ENCODE data around the gene ZNF200. TPM values are rescaled to one million over a fixed set of nuclear protein-coding genes. Genes with fewer than 3 reads are reported as not detected.

The ZNF200 gene
- polyA plus RNA-seq, 1 experiment: 6.1 TPM

- H3K27ac ChIP-seq (ENCODE audit: low read depth, low read length): no peak overlapping the region
- H3K9me3 ChIP-seq (ENCODE audit: control insufficient read depth, insufficient read depth, low read length): peaks cover 5% of the 10 kb centered on the region; the same call in 1 of the 2 replicates
- POLR2A ChIA-PET: interaction anchor here (1.9 kb wide), 1 partner anchor 14 kb away, joined by 5 read pairs; the partner anchor contains the start of gene ZNF263
- DNase-seq (ENCODE audit: low read depth, low spot score): no peak
- CTCF ChIA-PET: interaction anchor here (0.6 to 2.1 kb wide), 2 partner anchors 8 to 10 kb away, joined by 3 to 24 read pairs; no protein-coding TSS in a partner anchor
- TF ChIP-seq CTCF (IDR thresholded peaks at IDR 0.05; ENCODE audit: low read depth, low read length): no peak
- no peaks in the 10 kb centered on the region for H3K27me3 ChIP-seq (ENCODE audit: control insufficient read depth, insufficient read depth, low read length)
- no peak overlapping the region for H3K4me3 ChIP-seq (ENCODE audit: low read depth, low read length)
Measured at GRCh38 chr16:3268294-3268693, 33.3 kb upstream of the ZNF200 start.

- no peak overlapping the region for H3K27ac ChIP-seq (ENCODE audit: low read depth, low read length)
- ChIA-PET POLR2A (interaction anchor here (1.2 to 1.9 kb wide), 2 partner anchors 16 to 98 kb away, joined by 3 to 5 read pairs; partner anchors contain the start of gene ZNF263), CTCF (interaction anchor here (0.6 to 2.1 kb wide), 9 partner anchors 9 to 264 kb away, joined by 3 to 24 read pairs (median 4); partner anchors contain the start of gene CLUAP1)
- TF ChIP-seq CTCF (IDR thresholded peaks at IDR 0.05; ENCODE audit: low read depth, low read length): peak; percentile 55
- H3K27me3 ChIP-seq (ENCODE audit: control insufficient read depth, insufficient read depth, low read length): no peaks in the 10 kb centered on the region
- DNase-seq (ENCODE audit: low read depth, low spot score): no peak
- no peak overlapping the region for H3K4me3 ChIP-seq (ENCODE audit: low read depth, low read length)
- H3K9me3 ChIP-seq (ENCODE audit: control insufficient read depth, insufficient read depth, low read length): peaks cover 5% of the 10 kb centered on the region; the same call in 1 of the 2 replicates
Measured at GRCh38 chr16:3266873-3267537, 32.0 kb upstream of the ZNF200 start.

- Histone ChIP-seq H3K27ac (ENCODE audit: low read depth, low read length) (peak overlapping the region; percentile 91), H3K4me3 (ENCODE audit: low read depth, low read length) (peak overlapping the region; percentile 84), H3K9me3 (ENCODE audit: control insufficient read depth, insufficient read depth, low read length) (peaks cover 5% of the 10 kb centered on the region; the same call in 1 of the 2 replicates), H3K27me3 (ENCODE audit: control insufficient read depth, insufficient read depth, low read length) (no peaks in the 10 kb centered on the region)
- POLR2A ChIA-PET: interaction anchor here (1.4 kb wide), 1 partner anchor 18 kb away, joined by 22 read pairs; the partner anchor contains the start of gene ZNF263
- peak; percentile 94 for DNase-seq (ENCODE audit: low read depth, low spot score)
- peak; percentile 39 for TF ChIP-seq CTCF (IDR thresholded peaks at IDR 0.05; ENCODE audit: low read depth, low read length)
- CTCF ChIA-PET: interaction anchor here (0.6 kb wide), 2 partner anchors 8 to 38 kb away, joined by 3 read pairs; no protein-coding TSS in a partner anchor
Measured at GRCh38 chr16:3264137-3265036, 29.4 kb upstream of the ZNF200 start.

- H3K27ac ChIP-seq (ENCODE audit: low read depth, low read length): no peak overlapping the region
Measured at GRCh38 chr16:3262517-3262916, 27.6 kb upstream of the ZNF200 start.

More at GRCh38 chr16:3262517-3262916, 27.6 kb upstream of the ZNF200 start:
- no peak for DNase-seq (ENCODE audit: low read depth, low spot score)
- no peak for TF ChIP-seq CTCF (IDR thresholded peaks at IDR 0.05; ENCODE audit: low read depth, low read length)
- POLR2A ChIA-PET: interaction anchor here (0.7 kb wide), 1 partner anchor 20 kb away, joined by 4 read pairs; no protein-coding TSS in a partner anchor
- peaks cover 5% of the 10 kb centered on the region; the same call in 1 of the 2 replicates for H3K9me3 ChIP-seq (ENCODE audit: control insufficient read depth, insufficient read depth, low read length)
- H3K4me3 ChIP-seq (ENCODE audit: low read depth, low read length): no peak overlapping the region
- CTCF ChIA-PET: interaction anchor here (0.5 kb wide), 1 partner anchor 141 kb away, joined by 5 read pairs; no protein-coding TSS in a partner anchor
- H3K27me3 ChIP-seq (ENCODE audit: control insufficient read depth, insufficient read depth, low read length): no peaks in the 10 kb centered on the region
